ENCODE data around the gene SGCA. TPM values are rescaled to one million over a fixed set of nuclear protein-coding genes. Genes with fewer than 3 reads are reported as not detected.

The SGCA gene
- total and polyA plus RNA-seq, 2 experiments from 2014 or later = 0.19 TPM; not detected in 1

- TF ChIP-seq REST (IDR thresholded peaks at IDR 0.05; ENCODE audit: unreplicated experiment) = no peak
- no peak for TF ChIP-seq CREB1 (CRISPR knock-in tag; IDR thresholded peaks at IDR 0.05; ENCODE audit: low read depth)
- TF ChIP-seq NANOG (IDR thresholded peaks at IDR 0.05; ENCODE audit: borderline replicate concordance) = no peak
- TF ChIP-seq JUNB (IDR thresholded peaks at IDR 0.05; ENCODE audit: unreplicated experiment) = no peak
- no peak for TF ChIP-seq CTCF (conservative IDR thresholded peaks at IDR 0.05; ENCODE audit: low read depth in 2 of 2)
- no peak for TF ChIP-seq STAT1 (IDR thresholded peaks at IDR 0.05; ENCODE audit: unreplicated experiment)
- no peak for TF ChIP-seq EZH2phosphoT487 (IDR thresholded peaks at IDR 0.05; ENCODE audit: unreplicated experiment)
Observed at GRCh38 chr17:50135316-50136095, 30.3 kb upstream of the SGCA start (continued).

GRCh38 chr17:50136096-50136687 lies 29.6 kb upstream of the SGCA start:
- no peaks in the 10 kb centered on the region for H3K79me2 ChIP-seq (replicated peaks; ENCODE audit: insufficient read depth)
- no peak overlapping the region for H3K4me3 ChIP-seq
- no peak for ATAC-seq
- Mint-ChIP-seq H3K9me3 (no peaks in the 10 kb centered on the region), H3K36me3 (ENCODE audit: low read depth) (peaks cover 27% of the 10 kb centered on the region), H3K27me3 (ENCODE audit: insufficient read depth, low read depth, poor library complexity) (peaks cover 29% of the 10 kb centered on the region), H3K27ac (no peak overlapping the region), H3K4me3 (no peak overlapping the region; the same call in 2 of the 3 replicates), H3K4me1 (peaks cover 43% of the 10 kb centered on the region)
- H3K4me1 ChIP-seq (ENCODE audit: insufficient read depth) = peaks cover 26% of the 10 kb centered on the region
- H3F3A ChIP-seq (replicated peaks; ENCODE audit: low read depth) = no peaks in the 10 kb centered on the region
- no peak for DNase-seq (ENCODE audit: low spot score)
- H3K36me3 ChIP-seq (ENCODE audit: insufficient read depth) = no peaks in the 10 kb centered on the region; the same call in 1 of the 2 replicates
- H2AFZ ChIP-seq = no peak overlapping the region
- no peaks in the 10 kb centered on the region for H3K9me2 ChIP-seq (ENCODE audit: insufficient read depth)
- H4K20me1 ChIP-seq (replicated peaks; ENCODE audit: insufficient read depth) = no peaks in the 10 kb centered on the region
- H3K27me3 ChIP-seq (ENCODE audit: insufficient read depth) = peaks cover 20% of the 10 kb centered on the region
- H3K27ac ChIP-seq (ENCODE audit: low read depth) = no peak overlapping the region
- no peak overlapping the region for H3K4me2 ChIP-seq
- no peak for TF ChIP-seq POLR2AphosphoS5 (IDR thresholded peaks at IDR 0.05; ENCODE audit: low read depth)
- no peak for TF ChIP-seq CREB1 (CRISPR knock-in tag; IDR thresholded peaks at IDR 0.05; ENCODE audit: low read depth)
- TF ChIP-seq ETS1 (IDR thresholded peaks at IDR 0.05) = no peak
- no peak for TF ChIP-seq EZH2 (IDR thresholded peaks at IDR 0.05; ENCODE audit: low read depth, unreplicated experiment)
- TF ChIP-seq CTCF (conservative IDR thresholded peaks at IDR 0.05; ENCODE audit: low read depth in 2 of 2) = no peak
- no peak for TF ChIP-seq JUNB (IDR thresholded peaks at IDR 0.05; ENCODE audit: unreplicated experiment)

Data from GM23338 (cell line).